ENCODE results near the gene MT1B.

GRCh38 chr16:56667581-56668571 is 16.2 kb downstream of the MT1B start, which contains the start of gene MT1G:
- no peak for TF ChIP-seq CTCF (IDR thresholded peaks at IDR 0.05; ENCODE audit: low read length)
- no peak for TF ChIP-seq EZH2 (IDR thresholded peaks at IDR 0.05; ENCODE audit: borderline replicate concordance, low read length)
